HEK293 (cell line): ENCODE results near the gene ZNF440.

Experiments
- BCL11A ChIP-seq: fragments of 450-650 bp; formaldehyde crosslinking; IDR thresholded peaks from 2 replicates; pipeline ENCODE4 v1.5.1; 2016; ENCODE audit warnings: low read depth, missing biosample characterization, missing genetic modification characterization
- GLIS1 ChIP-seq: fragments of 450-650 bp; formaldehyde crosslinking; IDR thresholded peaks from 2 replicates; pipeline ENCODE4 v1.5.1; 2016; ENCODE audit warnings: missing biosample characterization, missing genetic modification characterization
- KLF1 ChIP-seq: fragments of 450-650 bp; formaldehyde crosslinking; IDR thresholded peaks from 2 replicates; pipeline ENCODE4 v1.5.1; 2016; ENCODE audit warnings: missing biosample characterization, missing genetic modification characterization
- KLF16 ChIP-seq: fragments of 450-650 bp; formaldehyde crosslinking; IDR thresholded peaks from 2 replicates; pipeline ENCODE4 v1.5.1; 2017; ENCODE audit warnings: missing biosample characterization, missing genetic modification characterization
- KLF17 ChIP-seq: fragments of 450-650 bp; formaldehyde crosslinking; IDR thresholded peaks from 2 replicates; pipeline ENCODE4 v1.5.1; 2016; ENCODE audit warnings: missing biosample characterization, missing genetic modification characterization
- PRDM10 ChIP-seq: fragments of 450-650 bp; formaldehyde crosslinking; IDR thresholded peaks from 2 replicates; pipeline ENCODE4 v1.5.1; 2016; ENCODE audit warnings: missing biosample characterization, missing genetic modification characterization
- SALL2 ChIP-seq: fragments of 450-650 bp; formaldehyde crosslinking; IDR thresholded peaks from 2 replicates; pipeline ENCODE4 v1.5.0; 2017; ENCODE audit warnings: missing biosample characterization, mild to moderate bottlenecking, missing genetic modification characterization, borderline replicate concordance
- SCRT1 ChIP-seq: fragments of 450-650 bp; formaldehyde crosslinking; IDR thresholded peaks from 2 replicates; pipeline ENCODE4 v1.5.1; 2016; ENCODE audit warnings: missing biosample characterization, missing genetic modification characterization, borderline replicate concordance
- SP3 ChIP-seq: fragments of 450-650 bp; formaldehyde crosslinking; IDR thresholded peaks from 2 replicates; pipeline ENCODE4 v1.5.1; 2016; ENCODE audit warnings: missing biosample characterization, missing genetic modification characterization
- ZIC2 ChIP-seq: fragments of 450-650 bp; formaldehyde crosslinking; IDR thresholded peaks from 2 replicates; pipeline ENCODE4 v1.5.1; 2016; ENCODE audit warnings: missing biosample characterization, missing genetic modification characterization
- ZNF112 ChIP-seq: fragments of 450-650 bp; formaldehyde crosslinking; IDR thresholded peaks from 2 replicates; pipeline ENCODE4 v1.5.0; 2017; ENCODE audit warnings: missing biosample characterization, missing genetic modification characterization
- ZNF157 ChIP-seq: fragments of 450-650 bp; formaldehyde crosslinking; IDR thresholded peaks from 2 replicates; pipeline ENCODE4 v1.5.1; 2016; ENCODE audit warnings: missing biosample characterization, missing genetic modification characterization
- ZNF211 ChIP-seq: fragments of 450-650 bp; formaldehyde crosslinking; IDR thresholded peaks from 2 replicates; pipeline ENCODE4 v1.5.1; 2016; ENCODE audit warnings: low read depth, missing biosample characterization, missing genetic modification characterization
- ZNF214 ChIP-seq: fragments of 450-650 bp; formaldehyde crosslinking; IDR thresholded peaks from 2 replicates; pipeline ENCODE4 v1.5.1; 2017; ENCODE audit warnings: missing biosample characterization, mild to moderate bottlenecking, missing genetic modification characterization, borderline replicate concordance
- ZNF23 ChIP-seq: fragments of 450-650 bp; formaldehyde crosslinking; IDR thresholded peaks from 2 replicates; pipeline ENCODE4 v1.5.1; 2016; ENCODE audit warnings: missing biosample characterization, missing genetic modification characterization, borderline replicate concordance
- ZNF239 ChIP-seq: fragments of 450-650 bp; formaldehyde crosslinking; IDR thresholded peaks from 2 replicates; pipeline ENCODE4 v1.5.1; 2016; ENCODE audit warnings: missing biosample characterization, missing genetic modification characterization
- ZNF302 ChIP-seq: fragments of 450-650 bp; formaldehyde crosslinking; IDR thresholded peaks from 2 replicates; pipeline ENCODE4 v1.5.1; 2016; ENCODE audit warnings: missing biosample characterization, missing genetic modification characterization, low read depth
- ZNF335 ChIP-seq: fragments of 450-650 bp; formaldehyde crosslinking; conservative IDR thresholded peaks from 2 replicates; pipeline ENCODE4 v1.5.1; 2016; ENCODE audit warnings: missing biosample characterization, missing genetic modification characterization
- ZNF350 ChIP-seq: fragments of 450-650 bp; formaldehyde crosslinking; IDR thresholded peaks from 2 replicates; pipeline ENCODE4 v1.5.0; 2017; ENCODE audit warnings: missing biosample characterization, mild to moderate bottlenecking, missing genetic modification characterization
- ZNF404 ChIP-seq: fragments of 450-650 bp; formaldehyde crosslinking; IDR thresholded peaks from 2 replicates; pipeline ENCODE4 v1.5.1; 2017; ENCODE audit warnings: missing biosample characterization, missing genetic modification characterization
- ZNF423 ChIP-seq: fragments of 450-650 bp; formaldehyde crosslinking; IDR thresholded peaks from 2 replicates; pipeline ENCODE4 v1.5.1; 2016; ENCODE audit warnings: missing biosample characterization, missing genetic modification characterization
- ZNF555 ChIP-seq: fragments of 450-650 bp; formaldehyde crosslinking; conservative IDR thresholded peaks from 2 replicates; pipeline ENCODE4 v1.5.1; 2017; ENCODE audit warnings: missing biosample characterization, mild to moderate bottlenecking, missing genetic modification characterization, inconsistent platforms
- ZNF561 ChIP-seq: fragments of 450-650 bp; IDR thresholded peaks from 2 replicates; pipeline ENCODE4 v1.5.1; 2018; ENCODE audit warnings: missing biosample characterization, missing genetic modification characterization, borderline replicate concordance
- ZNF571 ChIP-seq: fragments of 450-650 bp; formaldehyde crosslinking; IDR thresholded peaks from 2 replicates; pipeline ENCODE4 v1.5.0; 2017; ENCODE audit warnings: missing biosample characterization, missing genetic modification characterization
- ZNF621 ChIP-seq: fragments of 450-650 bp; formaldehyde crosslinking; IDR thresholded peaks from 2 replicates; pipeline ENCODE4 v1.5.1; 2017; ENCODE audit warnings: missing biosample characterization, missing genetic modification characterization
- ZNF626 ChIP-seq: fragments of 450-650 bp; sonication (Bioruptor Pico); formaldehyde crosslinking; IDR thresholded peaks from 2 replicates; pipeline ENCODE4 v1.5.1; 2018; ENCODE audit warnings: missing biosample characterization, missing genetic modification characterization, inconsistent platforms
- ZNF677 ChIP-seq: fragments of 450-650 bp; IDR thresholded peaks from 2 replicates; pipeline ENCODE4 v1.5.0; 2018; ENCODE audit warnings: missing biosample characterization, mild to moderate bottlenecking, missing genetic modification characterization, moderate library complexity
- ZNF747 ChIP-seq: fragments of 450-650 bp; formaldehyde crosslinking; IDR thresholded peaks from 2 replicates; pipeline ENCODE4 v1.5.1; 2016; ENCODE audit warnings: missing biosample characterization, missing genetic modification characterization
- ZNF76 ChIP-seq: fragments of 450-650 bp; formaldehyde crosslinking; IDR thresholded peaks from 2 replicates; pipeline ENCODE4; 2016; ENCODE audit warnings: low read depth, missing biosample characterization, missing genetic modification characterization, borderline replicate concordance
- ZNF830 ChIP-seq: fragments of 450-650 bp; IDR thresholded peaks from 2 replicates; pipeline ENCODE4 v1.5.0; 2018; ENCODE audit warnings: missing biosample characterization, missing genetic modification characterization, low read depth, mild to moderate bottlenecking, moderate library complexity
- ZSCAN23 ChIP-seq: fragments of 450-650 bp; formaldehyde crosslinking; IDR thresholded peaks from 2 replicates; pipeline ENCODE4 v1.5.1; 2016; ENCODE audit warnings: missing biosample characterization, missing genetic modification characterization
- ZXDB ChIP-seq: fragments of 450-650 bp; formaldehyde crosslinking; IDR thresholded peaks from 2 replicates; pipeline ENCODE4 v1.5.1; 2016; ENCODE audit warnings: missing biosample characterization, missing genetic modification characterization
- TF ChIP-seq, protein P1 (sequence below): fragments of 450-650 bp; formaldehyde crosslinking; IDR thresholded peaks from 2 replicates; pipeline ENCODE4 v1.5.1; 2016; ENCODE audit warnings: missing biosample characterization, missing genetic modification characterization

ZNF440 gene

DNA sequence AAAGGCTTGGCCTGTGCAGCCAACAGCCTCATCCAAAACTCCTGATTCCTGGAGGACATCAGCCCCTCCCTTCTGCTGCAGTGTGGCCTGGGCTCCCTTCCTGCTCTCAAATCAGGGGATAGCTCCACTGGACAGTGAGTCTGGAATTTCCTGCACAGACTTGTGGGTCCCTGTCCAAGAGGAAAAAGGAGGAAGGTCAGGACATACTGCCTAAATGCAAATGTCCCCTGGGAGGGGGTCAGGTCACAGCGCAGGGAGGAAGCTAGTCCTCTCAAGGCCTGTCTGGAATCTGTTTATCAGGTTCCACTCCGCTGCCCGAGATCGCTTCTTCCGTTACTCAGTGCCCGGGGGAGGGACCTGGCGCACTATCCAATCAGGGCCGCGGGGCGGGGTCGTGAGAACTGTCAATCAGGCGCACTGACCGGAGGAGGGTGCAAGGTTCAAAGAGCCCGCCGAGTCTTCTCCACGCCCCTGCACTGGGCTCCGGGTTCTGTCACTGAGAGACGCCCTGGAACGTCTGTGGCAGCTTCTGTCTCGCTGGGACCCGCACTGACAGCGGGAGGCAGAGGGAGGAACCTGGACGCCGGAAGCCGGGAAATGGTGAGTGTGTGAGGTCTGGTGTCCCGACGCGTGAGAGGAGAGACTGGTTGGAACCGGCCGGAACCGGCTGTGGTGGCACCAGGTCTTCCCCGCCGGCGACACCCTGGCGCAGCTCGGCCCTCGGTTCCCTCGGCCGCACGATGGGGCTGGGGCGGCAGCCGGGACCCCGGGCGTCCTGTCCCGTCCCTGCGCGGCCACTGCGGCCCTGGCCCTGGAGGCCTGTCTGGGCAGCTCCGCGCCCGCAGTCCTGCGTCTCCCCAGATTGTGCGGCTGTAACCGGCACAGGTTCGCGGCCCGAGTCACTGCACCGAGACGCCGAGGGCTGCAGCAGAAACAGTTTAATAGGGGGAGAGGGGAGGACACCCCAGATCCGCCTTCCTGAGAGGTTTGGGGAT lies 47.2 kb upstream of the ZNF440 start, which contains the start of gene ZNF441 (continued):
- TF ChIP-seq PRDM10 (tag by site-specific recombination) (peak; percentile 72), ZNF157 (no peak), SALL2 (tag by site-specific recombination) (no peak), ZXDB (tag by site-specific recombination) (peak; percentile 82), ZNF23 (no peak), ZNF621 (tag by site-specific recombination) (no peak), KLF16 (tag by site-specific recombination) (0 out of 2 replicates have a peak, but pooled peaks have one; percentile 23), ZNF747 (tag by site-specific recombination) (no peak), ZNF302 (tag by site-specific recombination) (no peak), GLIS1 (tag by site-specific recombination) (peak; percentile 29; the same call in 1 of the 2 replicates), ZNF626 (tag by site-specific recombination) (no peak), ZNF239 (tag by site-specific recombination) (no peak), ZNF350 (tag by site-specific recombination) (0 out of 2 replicates have a peak, but pooled peaks have one; percentile 10), SCRT1 (tag by site-specific recombination) (no peak), SP3 (tag by site-specific recombination) (peak; percentile 80), ZNF335 (tag by site-specific recombination) (peak; percentile 69), ZNF571 (tag by site-specific recombination) (no peak), ZNF830 (no peak), ZIC2 (tag by site-specific recombination) (peak; percentile 76), ZNF112 (tag by site-specific recombination) (no peak), ZNF76 (tag by site-specific recombination) (no peak), BCL11A (tag by site-specific recombination) (no peak), KLF1 (tag by site-specific recombination) (peak; percentile 29; the same call in 1 of the 2 replicates), ZNF214 (tag by site-specific recombination) (no peak), ZSCAN23 (tag by site-specific recombination) (no peak), ZNF423 (tag by site-specific recombination) (no peak), ZNF404 (no peak), ZNF677 (no peak), ZNF561 (peak; percentile 86), KLF17 (peak; percentile 54; the same call in 1 of the 2 replicates), ZNF211 (no peak), ZNF555 (tag by site-specific recombination) (no peak)
- TF ChIP-seq, protein P1, sequence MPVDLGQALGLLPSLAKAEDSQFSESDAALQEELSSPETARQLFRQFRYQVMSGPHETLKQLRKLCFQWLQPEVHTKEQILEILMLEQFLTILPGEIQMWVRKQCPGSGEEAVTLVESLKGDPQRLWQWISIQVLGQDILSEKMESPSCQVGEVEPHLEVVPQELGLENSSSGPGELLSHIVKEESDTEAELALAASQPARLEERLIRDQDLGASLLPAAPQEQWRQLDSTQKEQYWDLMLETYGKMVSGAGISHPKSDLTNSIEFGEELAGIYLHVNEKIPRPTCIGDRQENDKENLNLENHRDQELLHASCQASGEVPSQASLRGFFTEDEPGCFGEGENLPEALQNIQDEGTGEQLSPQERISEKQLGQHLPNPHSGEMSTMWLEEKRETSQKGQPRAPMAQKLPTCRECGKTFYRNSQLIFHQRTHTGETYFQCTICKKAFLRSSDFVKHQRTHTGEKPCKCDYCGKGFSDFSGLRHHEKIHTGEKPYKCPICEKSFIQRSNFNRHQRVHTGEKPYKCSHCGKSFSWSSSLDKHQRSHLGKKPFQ = no peak
